NCI-H2227 treated with DMSO at 0.1 percent for 48 hours (cell line): ENCODE data around the gene S1PR4.
"Not testable (repeated sequence)": the region's sequence is repeated elsewhere in the genome, so short reads cannot be mapped to it uniquely, and the experiment has no call there.

ENCODE experiments used
- DNase-seq: peaks from one replicate; lab custom pipeline; 2025; lab: John Stamatoyannopoulos, UW

Gene S1PR4

GRCh38 chr19:3183721-3184641 is 5.4 kb downstream of the S1PR4 start:
- DNase-seq: no peak

GRCh38 chr19:3184847-3185460 is 6.4 kb downstream of the S1PR4 start:
- peak; percentile 92 for DNase-seq

GRCh38 chr19:3185461-3186159 is 7.0 kb downstream of the S1PR4 start, which contains the start of gene NCLN:
Gene NCLN (plus strand): TSS chr19:3185930. CDS start chr19:3186031, 101 bp downstream.
- DNase-seq: peak; percentile 95

DNA sequence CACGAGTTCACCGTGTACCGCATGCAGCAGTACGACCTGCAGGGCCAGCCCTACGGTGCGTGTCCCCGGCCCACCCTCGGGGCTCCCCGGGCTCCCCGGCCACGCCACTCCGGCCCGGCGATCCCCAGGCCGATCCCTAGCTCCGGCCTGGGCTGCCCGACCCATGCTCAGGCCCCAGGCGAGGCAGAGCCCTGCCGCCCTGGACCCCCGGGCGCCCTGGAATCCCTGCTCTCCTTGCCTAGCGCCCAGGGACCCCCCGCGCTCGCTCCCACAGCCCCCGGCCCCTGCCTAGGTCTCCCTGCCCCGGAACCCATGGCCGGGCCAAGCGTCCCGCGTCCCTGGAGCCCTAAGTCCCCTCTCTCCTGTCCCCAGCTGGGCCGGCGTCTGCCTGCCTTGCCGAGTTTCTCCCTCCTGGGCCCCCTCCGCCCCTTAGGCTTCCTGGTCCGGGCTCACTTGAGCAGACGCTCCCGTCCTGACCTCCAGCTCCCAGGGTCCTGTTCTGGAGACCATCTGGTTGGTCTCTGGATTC is 7.7 kb downstream of the S1PR4 start:
- no peak for DNase-seq

DNA sequence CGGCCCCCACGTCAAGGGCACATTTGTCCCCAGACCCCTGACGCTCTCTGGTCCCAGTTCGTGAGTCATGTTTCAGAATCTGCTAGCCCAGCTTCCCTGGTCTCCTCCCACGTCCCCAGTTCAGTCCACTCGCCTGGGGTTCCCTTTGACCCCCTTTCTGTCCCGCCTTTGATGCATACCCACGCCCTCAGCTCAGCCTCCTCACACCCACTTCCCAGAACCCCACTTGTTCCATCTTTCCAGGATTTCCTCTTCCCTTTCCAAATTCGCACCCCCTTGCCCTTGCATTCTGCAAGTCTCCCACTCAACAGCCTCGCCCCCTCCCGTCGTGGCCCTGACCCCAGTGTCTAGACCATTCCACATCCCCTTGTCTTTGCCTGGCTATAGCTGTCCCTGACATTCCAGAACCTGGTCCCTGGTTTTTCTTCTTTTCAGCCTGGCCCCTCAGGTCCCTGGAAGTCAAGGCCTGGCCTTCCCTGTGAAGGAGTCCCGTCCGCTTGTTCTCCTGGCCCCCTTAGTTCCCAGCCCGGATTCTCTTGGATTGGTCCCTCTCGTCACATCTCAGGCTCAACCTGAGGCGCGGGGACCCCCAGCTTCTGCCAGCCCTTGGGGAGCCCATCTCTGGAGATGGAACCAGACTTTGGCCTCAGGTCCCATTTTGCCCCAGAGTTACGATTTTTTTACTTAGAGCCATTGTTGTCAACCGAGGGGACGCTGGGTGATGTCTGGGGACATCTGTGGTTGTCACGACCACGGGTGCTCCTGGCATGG is 8.5 kb downstream of the S1PR4 start:
- no peak for DNase-seq

DNA sequence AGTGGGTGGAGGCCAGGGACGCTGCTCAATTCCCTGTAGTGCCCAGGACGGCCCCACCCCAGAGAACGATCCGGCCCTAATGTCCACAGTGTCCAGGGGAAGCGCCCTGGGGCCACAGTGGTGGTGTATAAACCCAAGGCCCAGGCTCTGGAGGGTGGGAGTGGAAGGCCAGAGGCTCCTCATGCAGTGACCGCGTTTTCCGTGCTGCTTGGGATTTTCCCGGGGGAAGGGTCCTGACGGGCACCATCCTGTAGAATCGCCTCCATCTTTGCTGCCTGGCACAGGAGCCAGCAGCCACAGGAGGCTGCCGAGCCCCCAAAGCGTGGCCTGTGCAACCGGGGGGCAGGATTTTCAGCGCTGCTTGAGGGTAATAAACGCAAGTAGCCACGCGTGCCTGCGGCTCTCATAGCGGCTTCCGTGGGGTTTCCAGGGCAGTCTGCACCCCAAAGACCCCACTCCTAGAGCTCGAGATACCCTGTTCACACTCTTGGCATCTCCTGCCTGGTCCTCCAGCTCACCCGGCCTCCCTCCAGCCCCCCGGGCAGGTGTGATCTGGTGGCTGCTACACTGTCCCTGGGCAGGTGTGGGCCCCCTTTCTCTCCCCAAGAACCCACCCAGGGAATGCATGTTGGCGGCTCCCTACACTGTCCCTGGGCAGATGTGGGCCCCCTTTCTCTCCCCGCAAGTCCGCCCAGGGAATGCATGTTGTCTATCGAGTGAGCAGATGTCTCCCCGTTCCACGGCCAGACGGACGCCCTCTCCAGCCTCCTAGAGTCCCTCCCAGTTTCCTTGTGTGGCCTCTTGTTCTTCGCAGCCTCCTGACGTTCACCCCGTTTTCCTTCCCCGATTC is 9.3 kb downstream of the S1PR4 start:
- DNase-seq: no peak

DNA sequence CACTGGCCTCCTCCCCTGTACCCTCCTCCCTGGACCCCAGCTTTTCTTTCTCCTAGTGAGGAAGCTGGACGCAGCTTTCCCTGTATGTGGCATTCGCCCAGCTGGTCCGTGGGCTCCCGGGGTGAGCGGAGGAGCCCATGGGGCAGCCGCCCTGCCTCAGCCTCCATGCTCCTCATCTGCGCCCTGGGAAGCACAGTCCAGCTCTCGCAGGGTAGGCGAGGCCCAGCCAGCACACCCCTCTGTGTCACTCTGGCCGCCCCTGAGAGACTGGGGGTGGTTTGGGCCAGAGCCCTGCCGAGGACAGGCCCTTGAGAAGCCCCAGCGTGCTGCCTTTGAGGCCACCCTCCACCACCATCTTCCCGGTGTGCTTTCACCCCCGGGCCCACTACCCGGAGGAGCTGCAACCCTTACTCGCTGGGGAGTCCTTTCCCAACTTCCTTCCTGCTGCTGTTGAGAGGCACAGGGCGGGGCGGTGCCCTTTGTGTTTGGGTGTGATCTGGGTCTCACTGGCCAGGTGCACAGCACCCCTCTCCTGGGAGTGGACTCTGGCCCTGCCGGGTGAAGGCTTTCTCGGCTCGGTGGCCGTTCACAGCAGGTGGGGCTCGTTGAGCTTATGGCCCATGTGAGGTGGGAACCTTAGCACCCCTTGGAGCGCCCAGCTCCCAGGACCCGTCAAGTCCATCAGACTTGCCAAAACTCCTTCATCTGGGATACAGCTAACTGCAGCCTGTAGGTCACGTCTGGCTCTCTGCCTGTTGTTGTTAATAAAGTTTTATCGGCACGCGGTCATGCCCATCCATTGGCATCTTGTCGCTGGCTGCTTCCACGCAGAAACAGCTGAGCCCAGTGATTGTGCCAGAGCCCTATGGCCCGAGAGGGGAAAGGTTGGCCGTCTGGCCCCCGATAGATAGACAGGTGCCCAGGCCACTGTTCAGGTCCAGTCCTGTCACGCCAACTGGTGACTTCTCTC is 10.3 kb downstream of the S1PR4 start:
- DNase-seq: no peak

- no peak for DNase-seq
Observed at GRCh38 chr19:3189702-3190469, 11.3 kb downstream of the S1PR4 start.

DNA sequence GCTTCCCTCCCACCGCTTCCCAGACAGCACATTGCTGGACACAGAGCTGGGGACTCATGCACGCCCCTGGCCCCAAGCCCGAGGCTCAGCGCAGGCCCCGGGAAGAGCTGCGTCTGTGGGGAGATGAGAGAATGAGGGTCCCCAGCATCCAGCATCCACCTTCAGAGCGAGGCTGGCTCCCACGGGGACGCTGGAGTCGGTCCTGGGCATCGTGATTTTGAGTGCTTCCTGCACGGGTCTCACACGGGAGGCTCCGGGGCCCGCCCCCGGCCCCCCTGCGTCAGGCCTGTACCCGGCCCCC is 11.9 kb downstream of the S1PR4 start:
- DNase-seq: no peak

GRCh38 chr19:3190921-3191805 is 12.6 kb downstream of the S1PR4 start:
- DNase-seq: no peak

GRCh38 chr19:3191806-3192104 is 13.2 kb downstream of the S1PR4 start:
- not testable (repeated sequence) for DNase-seq

DNA sequence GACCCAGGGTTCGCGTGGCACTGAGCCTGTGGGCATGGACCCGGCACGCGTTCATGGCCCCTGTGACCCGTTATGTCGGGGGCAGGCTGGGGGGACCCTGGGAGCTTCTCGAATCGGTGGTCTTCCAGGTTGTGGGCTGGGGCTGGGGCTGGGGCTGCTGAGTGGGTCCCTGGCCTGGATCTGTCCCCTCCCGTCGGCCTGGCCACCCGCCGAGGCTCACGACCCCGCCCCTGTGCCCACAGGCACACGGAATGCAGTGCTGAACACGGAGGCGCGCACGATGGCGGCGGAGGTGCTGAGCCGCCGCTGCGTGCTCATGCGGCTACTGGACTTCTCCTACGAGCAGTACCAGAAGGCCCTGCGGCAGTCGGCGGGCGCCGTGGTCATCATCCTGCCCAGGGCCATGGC is 13.7 kb downstream of the S1PR4 start:
- no peak for DNase-seq

DNA sequence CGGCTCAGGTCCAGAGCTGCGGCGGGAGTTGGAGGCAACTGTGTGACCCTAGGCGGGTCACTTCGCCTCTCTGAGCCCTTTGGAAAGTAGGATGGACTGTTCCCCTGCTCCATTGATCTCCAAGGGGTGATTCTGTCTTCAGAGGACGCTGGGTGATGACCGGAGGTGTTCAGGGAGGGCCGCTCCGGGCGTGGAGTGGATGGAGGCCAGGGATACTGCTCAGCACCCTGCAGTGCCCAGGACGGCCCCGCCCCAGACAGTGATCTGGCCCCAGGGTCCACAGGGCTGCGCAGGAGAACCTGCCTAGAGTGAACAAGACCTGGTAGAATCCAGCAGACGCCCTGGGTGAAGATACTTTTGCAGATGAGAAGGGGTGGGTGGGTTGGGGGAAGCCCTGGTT is 14.1 kb downstream of the S1PR4 start:
- no peak for DNase-seq

- DNase-seq: no peak
Observed at GRCh38 chr19:3193256-3194105, 14.9 kb downstream of the S1PR4 start.

DNA sequence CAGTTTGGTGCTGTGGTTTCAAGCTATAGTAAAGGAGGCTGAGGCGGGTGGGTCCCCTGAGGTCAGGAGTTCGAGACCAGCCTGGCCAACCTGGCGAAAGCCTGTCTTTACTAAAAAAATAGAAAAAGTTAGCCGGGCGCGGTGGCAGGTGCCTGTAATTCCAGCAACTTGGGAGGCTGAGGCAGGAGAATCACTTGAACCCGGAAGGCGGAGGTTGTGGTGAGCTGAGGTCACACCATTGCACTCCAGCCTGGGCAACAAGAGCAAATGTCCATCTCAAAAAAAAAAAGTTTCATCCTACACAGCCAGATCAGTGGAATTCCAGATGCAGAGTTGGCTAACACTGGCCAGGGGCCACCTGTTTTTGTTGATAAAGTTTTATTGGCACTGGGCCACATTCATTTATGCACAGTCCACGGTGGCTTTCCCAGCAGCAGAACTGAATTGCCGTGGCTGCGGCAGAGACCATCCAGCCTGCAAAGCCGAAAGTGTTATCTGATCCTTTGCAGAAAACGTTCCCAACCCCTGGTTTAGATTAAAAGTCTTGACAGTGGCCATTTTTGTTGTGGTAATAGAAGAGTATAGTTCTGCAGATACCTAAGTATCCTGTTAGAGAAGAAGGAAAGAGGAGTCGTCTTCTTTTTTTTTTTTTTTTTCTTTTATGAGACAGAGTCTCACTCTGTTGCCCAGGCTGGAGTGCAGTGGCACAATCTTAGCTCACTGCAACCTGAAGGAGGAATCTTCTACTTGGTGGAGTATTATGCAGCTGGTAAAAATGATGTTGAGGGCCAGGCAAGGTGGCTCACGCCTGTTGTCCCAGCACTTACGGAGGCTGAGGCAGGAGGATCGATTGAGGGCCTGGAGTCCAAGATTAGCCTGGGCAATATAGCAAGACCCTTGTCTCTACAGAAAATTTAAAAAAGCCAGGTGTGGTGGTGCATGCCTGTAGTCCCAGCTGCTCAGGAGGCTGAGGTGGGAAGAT is 15.8 kb downstream of the S1PR4 start:
- DNase-seq: no peak
